Left colon (tissue), 2 donors: Measurements from ENCODE around the gene FBXO31. TPM values are rescaled to one million over a fixed set of nuclear protein-coding genes. Genes with fewer than 3 reads are reported as not detected.
"Not testable (repeated sequence)": the region's sequence is repeated elsewhere in the genome, so short reads cannot be mapped to it uniquely, and the experiment has no call there.

Experiments
- ATAC-seq: fragments of 200-7000 bp; cut with Tn5 transposase; one replicate; pipeline ENCODE4 v1.9.1; 2020; ENCODE audit warnings: mild to moderate bottlenecking, moderate library complexity
- DNase-seq, 2 donors: peaks; one replicate each; pipeline ENCODE4 v3.0.0-alpha.2; 2020
- intact Hi-C, 2 donors: fragments of 100-400 bp; cut with DNase I in 1 of 2; cut with micrococcal nuclease in 1 of 2; formaldehyde crosslinking; loops; one replicate each; pipeline versions ENCODE4 v1.11.2 to v1.14.0; 2022; cut with DNase I, micrococcal nuclease
- total RNA-seq, 2 donors: library from RNA; stranded (reverse); fragmentation: NEBNext Ultra II Directional; extraction: Animal tissue kit (Norgen Biotek cat#: 25700); gene quantifications; one replicate each; pipeline ENCODE4 v1.2.1, GENCODE V29; 2021
- donor health status: DM: no; HTN: no; CAD: no.
- donor health status: DM: yes; HTN: yes; CAD: no.

Gene FBXO31
- total RNA-seq, 2 donors from 2014 or later: 57.5 to 79.8 TPM

DNA sequence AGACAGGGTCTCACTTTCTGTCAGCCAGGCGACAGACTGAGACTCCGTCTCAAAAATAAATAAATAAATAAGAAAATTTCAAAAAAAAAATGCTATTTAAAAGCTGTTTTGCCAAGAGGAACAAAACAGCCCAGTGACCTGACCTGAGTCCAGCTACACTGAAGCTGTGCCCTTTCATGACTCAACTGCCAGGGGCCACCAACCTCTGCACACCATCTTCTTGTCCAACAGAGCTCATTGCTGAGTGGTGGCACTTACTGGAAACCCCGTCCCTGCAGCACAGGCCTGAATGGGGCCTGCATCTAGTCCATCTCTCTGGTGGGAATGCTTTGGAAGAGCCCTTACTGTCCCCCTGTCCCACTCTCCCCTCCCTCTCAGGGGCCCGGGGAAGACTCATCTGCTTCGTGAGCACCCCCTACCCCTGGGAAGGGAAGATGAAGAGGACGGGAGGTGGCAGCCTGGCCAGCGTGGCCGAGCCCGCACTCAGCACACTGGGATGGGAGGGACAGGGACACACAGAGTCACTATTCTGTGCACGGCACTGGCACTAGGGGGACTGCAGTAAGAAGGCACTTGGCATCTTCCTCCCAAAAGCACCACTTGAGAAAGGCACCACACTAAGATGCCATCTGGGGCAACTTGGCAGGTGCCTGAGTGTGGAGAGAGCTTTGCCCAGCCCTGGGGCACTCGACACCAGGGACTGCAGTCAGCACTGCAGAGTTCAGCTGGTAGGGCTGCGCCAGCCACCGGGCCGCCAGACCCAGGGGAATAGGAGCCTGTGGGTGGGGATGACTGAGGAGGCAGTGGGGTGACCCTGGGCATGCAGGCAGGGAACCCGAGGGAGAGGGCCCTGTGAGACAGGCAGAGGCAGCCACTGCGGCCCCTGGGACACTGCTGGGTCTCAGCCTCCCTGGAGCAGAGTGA, 13.5 kb downstream of the FBXO31 start:
- DNase-seq (no peak), ATAC-seq (no peak)
- intact Hi-C loops: no loop called here

DNA sequence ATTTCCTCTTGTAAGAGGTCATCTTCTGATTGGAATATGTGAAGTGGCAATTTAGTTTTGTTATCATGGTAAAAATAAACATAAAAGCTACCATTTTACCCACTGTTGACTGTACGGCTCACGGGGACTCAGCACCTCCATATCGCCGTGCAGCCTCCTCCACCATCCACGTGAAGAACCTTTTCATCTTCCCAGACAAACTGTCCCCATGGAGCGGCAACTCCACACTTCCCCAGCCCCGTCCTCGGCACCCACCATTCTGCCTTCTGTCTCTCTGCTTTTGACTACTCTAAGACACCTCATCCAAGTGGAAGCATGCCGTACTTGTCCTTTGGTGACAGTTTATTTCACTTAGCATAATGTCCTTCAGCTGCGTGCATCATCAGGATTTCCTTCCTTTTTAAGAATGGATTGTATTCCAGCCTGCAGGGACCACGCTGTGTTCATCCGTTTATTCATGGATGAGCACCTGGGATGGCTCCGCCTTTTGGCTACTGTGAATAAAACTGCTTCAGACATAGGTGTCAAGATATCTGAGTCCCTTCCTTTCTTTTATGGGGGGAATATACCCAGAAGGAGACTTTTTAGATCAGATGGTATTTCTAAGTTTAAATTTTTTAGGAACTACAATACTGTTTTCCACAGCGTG, 14.3 kb downstream of the FBXO31 start:
- intact Hi-C loops: no loop called here
- DNase-seq: no peak
- no peak for ATAC-seq

DNA sequence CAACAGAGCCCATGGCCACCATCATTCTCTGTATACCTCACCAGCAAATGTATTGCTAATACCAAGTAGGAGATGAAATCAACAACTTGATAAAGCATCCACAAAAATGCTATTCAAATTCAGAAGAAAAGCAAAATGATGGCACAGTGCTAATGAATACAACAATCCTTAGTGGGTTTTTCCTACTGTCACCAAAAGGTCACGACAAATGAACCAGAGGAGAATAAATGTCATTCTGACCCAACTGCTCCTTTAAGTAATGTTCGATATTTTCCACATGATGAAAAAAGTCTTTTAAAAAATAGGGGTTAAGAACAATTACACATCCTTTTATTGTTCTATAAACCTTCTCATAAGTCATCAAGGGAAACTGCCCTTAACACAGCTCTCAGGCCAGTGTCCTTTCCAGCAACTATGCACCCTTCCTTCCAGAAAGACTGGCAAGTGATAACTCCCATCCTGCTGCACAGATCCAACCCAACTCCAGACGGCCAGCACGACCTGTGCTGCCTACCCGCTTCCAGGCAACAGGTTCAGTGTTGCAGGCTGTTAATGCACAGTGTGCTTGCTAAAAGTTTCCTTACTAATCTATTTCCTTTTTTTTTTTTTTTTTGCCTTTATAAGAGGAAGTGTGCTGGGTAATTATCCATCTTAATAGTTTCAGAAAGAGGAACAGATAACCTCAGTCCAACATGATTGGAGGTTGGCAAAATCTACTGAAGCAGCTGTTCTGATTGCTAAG, 15.4 kb downstream of the FBXO31 start:
- intact Hi-C loops: no loop called here
- ATAC-seq (peak; percentile 27), DNase-seq (no peak)

DNA sequence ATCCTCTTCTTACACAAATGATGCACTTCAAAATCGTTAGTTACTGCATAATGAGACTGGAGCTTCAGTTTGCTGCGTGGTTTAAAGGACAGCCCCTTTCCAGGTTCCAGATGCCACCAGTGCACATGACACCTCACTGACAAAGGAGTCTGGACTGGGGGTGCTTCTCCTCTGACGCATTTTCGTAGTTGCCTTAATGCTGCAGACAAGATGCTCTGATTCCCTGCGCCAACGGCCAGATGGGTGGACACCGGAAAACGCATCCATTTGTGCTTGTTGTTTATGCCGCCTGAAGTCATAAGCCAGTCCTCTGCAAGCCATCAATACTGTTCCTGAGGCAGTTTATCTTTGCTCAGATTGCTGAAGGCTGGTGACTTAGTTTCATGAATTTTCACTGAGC, 16.0 kb downstream of the FBXO31 start:
- intact Hi-C loops: no loop called here
- DNase-seq (no peak), ATAC-seq (no peak)

DNA sequence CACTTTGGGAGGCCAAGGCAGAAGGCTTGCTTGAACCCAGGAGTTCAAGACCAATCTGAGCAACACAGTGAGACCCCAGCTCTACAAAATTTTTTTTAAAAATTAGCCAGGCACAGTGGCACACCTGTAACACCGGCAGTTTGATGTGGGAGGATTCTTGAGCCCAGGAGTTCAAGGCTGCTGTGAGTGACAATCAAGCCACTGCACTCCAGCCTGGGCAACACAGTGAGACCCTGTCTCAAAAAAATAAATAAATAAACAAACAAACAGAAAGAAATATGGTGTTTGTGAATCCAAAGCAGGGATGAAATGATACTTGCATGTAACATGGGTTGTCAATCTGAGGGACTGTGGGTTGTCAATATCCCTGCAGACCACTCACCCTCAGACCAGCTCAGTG, 16.6 kb downstream of the FBXO31 start:
- ATAC-seq (no peak), DNase-seq (no peak)
- intact Hi-C loops: no loop called here

DNA sequence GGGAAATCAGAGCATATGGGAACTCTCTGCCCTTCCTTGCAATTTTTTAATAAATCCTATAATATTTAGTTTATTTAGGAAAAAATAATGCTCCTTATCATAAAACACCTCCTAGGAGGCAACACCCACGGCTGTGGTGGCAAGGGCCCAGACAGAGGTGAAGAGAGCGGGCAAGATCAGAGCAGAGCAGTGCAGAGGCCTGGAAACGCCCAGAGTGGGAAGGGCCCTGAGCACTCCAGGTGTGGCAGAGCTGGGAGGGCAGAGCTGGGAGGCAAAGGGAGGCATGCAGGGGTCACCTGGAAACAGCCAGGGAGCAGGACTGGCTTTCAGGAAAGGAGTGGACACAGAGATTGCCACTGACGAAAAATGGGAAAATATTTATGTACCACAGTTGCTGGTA, 17.3 kb downstream of the FBXO31 start:
- peak; percentile 62 to 71 for DNase-seq
- ATAC-seq: peak; percentile 95
- intact Hi-C loops: no loop called here

DNA sequence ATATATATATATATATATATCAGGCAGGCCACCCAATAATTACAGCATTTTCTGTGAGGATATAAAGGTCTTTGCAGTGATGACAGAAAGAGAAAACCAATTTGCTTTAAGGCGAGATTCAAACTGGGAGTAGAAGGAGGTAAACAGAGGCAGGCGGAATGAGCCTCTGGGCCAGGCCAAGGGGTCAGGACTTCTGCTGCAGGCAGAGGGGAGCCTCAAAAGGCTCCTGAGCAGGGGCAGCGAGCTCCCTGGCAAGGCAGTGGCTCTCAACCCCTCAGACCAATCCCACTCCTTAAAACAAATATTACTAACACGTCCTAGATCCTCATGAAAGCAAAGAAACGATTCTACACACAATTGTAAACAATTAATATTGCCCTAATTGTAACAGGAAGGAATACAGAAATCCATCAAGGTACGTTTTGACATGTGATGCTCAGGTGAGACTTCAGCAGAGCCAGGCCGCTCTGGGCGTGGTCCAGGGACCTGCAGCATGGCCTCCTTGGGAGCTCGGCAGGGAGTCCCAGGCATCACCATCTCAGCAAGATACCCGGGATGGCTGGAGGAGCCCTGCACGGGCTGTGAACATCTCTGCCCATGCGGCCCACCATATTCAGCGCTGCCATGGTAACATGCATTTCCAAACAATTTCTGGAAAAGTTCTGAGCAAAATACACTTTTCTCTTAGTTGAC, 18.4 kb downstream of the FBXO31 start:
- intact Hi-C loops: no loop called here
- no peak for DNase-seq
- ATAC-seq: no peak

DNA sequence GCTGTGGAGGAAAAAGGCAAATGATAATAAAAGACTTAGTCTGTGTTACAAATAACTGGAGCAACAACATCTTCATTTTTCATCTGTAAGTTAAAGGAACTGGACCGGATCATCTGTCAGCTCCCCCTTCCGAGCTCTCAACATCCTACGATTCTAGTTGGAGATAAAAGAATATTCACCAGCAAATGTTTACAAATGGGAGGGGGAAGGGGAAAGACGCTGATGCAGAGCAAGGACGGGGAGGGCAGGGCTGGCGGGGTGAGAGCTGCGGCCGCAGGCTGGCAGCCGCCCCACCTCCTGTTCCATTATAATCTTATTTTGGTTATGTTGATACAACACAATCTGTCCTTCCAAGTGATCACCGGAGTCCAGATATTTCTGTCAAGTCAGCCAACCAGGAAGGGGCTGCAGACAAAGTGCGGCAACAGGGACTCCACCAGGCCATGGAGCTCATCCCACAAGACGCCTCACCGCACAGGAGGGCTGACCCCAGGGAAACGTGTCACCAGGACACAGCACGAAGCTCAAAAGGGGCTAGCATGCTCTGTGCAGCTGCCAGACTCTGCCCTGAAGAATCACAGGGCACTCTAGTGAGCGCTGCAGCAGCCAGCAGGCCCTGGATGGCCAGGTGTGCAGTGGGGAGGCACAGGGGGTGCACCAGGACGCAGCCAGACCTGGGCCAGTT, 19.7 kb downstream of the FBXO31 start:
- intact Hi-C loops: no loop called here
- peak; percentile 21 for ATAC-seq
- peak in 1 of 2 donors; percentile 57 for DNase-seq

DNA sequence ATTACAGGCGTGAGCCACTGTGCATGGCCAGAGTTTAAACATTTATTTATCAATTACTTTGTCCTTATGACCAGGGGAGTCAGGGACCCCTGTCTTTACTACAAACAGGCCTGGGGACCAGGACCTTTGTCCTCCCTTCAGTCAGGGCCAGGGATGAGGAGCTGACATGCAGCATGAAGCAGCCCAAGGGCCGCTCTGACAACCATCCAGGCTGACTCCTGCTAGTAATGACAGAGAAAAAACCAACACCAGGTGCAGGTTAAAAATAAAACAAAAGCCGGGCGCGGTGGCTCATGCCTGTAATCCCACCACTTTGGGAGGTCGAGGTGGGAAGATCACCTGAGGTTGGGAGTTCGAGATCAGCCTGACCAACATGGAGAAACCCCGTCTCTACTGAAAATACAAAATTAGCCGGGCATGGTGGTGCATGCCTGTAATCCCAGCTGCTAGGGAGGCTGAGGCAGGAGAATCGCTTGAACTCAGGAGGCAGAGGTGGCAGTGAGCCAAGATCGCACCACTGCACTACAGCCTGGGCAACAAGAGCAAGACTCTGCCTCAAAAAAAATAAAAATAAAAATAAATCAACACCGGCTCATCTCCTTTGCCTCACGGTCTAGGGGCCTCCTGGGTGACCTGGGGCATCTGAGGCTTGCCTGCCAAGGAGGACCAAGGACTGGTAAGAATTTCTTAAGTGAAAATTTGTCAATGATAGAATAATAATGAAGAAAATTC, 20.6 kb downstream of the FBXO31 start:
- ATAC-seq, DNase-seq, intact Hi-C loops: not testable (repeated sequence)

DNA sequence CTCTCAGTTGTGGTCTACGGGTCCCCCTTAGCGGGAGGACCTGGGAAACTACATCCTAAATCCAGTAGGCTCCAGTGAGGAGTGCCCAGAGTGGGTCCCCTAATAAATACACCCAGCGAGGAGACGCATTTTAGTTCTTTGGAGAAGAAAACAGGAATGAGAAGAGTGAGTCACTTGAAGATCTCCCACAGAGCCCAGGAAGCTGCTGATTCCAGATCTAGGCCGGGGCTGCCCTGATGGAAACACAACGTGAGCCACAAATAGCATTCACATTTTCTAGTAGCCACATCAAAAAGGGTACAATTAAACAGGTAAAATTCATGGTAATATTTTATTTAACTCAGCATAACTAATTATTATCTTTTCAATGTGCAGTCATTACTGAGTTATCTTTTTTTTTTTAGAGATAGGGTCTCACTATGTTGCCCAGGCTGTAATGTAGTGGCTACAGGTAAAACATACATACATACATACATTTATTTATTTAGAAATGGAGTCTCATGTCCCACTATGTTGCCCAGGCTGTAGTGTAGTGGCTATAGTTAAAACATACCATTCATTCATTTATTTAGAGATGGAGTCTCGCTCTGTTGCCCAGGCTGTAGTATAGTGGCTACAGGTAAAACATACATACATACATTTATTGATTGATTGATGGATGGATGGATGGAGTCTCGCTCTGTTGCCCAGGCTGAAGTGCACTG, 21.5 kb downstream of the FBXO31 start:
- ATAC-seq (no peak), DNase-seq (no peak)
- intact Hi-C loops: no loop called here

DNA sequence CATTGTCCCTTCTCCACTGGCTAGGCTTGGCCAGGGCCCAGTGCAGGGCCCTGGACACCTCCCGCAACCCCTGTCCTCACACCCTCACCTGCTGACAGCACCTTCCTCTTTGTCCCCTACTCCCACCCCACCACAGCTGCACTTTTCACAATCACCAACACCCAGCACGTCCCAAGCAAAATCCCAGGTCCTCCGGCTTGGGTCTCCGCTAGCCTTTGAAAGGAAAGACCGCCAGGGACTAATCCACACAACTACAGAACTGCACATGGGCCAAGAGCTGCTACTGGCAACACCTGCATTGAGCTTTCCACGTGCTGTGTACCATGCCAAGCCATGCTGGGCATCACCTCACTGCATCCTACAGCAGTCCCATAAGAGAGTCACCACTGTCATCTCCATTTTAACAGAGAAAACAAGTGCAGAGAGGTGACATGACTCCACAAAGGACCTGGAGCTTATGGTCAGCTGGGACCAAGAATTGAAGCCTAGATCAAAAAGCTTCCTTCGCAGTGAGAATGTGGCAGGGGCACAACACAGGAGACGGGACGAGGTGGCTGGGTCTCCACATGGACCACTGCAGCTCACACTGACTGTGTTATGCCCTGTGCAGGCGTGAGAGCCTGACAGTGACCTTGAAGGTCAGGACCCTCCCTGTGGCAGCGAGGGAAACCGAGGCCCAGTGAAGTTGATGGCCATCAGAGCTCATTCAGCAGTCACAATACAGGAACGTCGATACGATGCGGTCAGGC, 22.5 kb downstream of the FBXO31 start:
- intact Hi-C loops: no loop called here
- DNase-seq: no peak
- ATAC-seq: no peak

DNA sequence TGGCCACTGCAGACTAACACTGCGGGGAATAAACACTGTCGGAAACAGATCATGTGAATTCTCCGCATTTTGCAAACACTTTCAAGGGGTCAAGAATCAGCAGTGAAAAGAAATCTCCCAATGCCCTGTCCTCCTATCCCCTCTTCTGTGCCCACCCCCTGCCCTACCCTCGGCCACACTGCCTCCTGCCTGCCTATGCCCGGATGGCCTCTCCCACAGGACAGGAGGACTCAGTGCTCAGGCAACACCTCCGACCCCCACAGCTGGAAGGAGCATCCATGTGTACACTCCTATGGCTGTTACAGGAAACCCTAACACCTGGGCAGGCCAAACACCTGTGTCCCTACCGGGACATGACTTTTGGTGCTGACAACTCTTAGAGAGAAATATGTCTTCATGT, 24.5 kb downstream of the FBXO31 start:
- no peak for ATAC-seq
- intact Hi-C loops: no loop called here

DNA sequence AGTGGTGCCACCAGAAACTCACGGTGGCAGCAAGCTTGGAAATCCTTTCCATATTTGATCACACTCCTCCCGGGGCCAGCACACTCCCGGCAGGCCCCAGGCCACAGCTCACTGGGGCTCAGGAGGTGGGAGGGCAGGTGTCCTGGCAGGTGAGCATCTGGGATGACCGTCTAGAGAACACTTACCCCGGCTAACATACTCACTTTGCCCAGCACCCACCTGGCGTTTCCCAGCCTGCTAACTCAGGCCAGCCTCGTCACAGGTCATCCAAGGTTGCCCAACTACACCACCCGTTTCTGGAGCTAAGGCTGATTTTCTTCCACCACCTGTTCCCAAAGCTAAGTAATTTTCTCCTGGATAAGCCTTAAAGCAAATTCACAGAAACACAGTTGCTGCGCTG, 24.9 kb downstream of the FBXO31 start:
- intact Hi-C loops: no loop called here
- DNase-seq (no peak), ATAC-seq (no peak)

More for the DNA sequence above, 24.5 kb downstream of the FBXO31 start:
- no peak for DNase-seq

DNA sequence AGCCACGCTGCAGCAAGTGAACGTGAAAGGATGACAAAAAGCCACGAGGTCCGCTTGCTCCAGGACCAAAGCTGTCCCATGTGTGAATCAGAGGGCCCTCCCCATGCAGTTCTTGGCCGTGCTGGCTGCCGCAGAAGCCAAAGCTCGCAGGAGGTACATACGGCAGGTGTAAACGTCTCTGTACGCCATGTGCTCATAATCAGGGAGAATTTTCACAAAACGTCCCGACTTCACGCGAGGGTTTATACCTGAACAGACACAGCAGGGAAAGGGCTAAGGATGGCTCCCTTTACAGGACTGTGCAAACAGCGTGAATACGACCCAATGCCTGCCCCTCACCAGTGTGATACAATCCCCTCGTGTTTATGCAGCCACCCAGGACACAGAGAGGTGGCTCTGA, 25.3 kb downstream of the FBXO31 start:
- no peak for DNase-seq
- intact Hi-C loops: no loop called here
- no peak for ATAC-seq

DNA sequence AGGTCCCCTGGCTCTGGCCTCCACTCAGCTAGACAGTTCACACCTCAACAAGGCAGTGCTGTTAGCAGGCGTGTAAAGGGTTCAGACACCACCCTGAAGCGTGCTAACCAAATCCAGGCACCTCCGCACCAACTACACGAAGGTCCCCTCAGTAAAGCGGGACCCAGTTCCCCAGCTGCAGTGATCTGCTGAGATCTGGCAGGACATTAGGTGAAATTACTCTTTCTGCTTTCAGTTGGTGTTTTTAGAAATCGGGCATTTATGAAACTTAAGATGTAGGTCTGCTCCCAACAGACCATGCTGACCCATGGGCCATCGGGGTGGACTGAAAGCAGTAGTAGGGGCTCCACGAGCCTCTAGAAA, 27.1 kb downstream of the FBXO31 start:
- intact Hi-C loops: no loop called here
- DNase-seq (no peak), ATAC-seq (no peak)

DNA sequence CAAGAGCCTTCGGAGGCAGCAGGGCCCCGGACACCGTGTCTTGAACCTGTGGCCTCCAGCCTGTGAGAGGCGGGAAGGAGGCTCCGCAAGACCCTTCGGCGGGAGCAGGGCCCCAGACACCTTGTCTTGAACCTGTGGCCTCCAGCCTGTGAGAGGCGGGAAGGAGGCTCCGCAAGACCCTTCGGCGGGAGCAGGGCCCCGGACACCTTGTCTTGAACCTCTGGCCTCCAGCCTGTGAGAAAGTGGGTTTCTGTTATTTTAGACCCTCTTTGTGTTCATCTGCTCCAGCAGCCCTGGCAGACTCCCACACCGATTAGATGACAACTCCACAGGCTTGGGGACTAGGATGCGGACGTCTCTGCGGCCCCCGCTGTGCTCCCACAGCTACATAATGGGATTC, 30.0 kb downstream of the FBXO31 start:
- DNase-seq: no peak
- ATAC-seq: no peak
- intact Hi-C loops: no loop called here

DNA sequence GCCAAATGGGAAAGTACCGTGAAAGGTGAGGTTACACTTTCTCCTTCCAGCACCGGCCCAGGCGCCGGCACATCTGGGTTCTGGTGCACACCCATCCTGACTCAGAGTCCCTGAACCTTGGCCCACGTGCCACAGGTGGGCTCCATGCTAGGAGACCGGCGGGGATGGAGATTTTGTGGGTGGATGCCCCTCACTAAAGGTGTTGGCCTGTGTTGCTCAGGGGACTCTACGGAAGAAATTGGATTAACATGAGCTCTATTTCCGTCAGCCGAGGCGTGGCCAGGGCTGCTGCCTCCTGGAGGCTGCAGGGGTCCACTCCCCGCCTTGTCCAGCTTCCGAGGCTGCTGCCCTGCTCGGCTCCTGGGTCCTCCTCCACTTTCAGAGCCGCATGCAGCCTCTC, 30.8 kb downstream of the FBXO31 start:
- intact Hi-C loops: no loop called here
- ATAC-seq: no peak
- DNase-seq: no peak
